Measurements from ENCODE around the gene ZMIZ2.
"Not testable (repeated sequence)": the region's sequence is repeated elsewhere in the genome, so short reads cannot be mapped to it uniquely, and the experiment has no call there.

The ZMIZ2 gene

DNA sequence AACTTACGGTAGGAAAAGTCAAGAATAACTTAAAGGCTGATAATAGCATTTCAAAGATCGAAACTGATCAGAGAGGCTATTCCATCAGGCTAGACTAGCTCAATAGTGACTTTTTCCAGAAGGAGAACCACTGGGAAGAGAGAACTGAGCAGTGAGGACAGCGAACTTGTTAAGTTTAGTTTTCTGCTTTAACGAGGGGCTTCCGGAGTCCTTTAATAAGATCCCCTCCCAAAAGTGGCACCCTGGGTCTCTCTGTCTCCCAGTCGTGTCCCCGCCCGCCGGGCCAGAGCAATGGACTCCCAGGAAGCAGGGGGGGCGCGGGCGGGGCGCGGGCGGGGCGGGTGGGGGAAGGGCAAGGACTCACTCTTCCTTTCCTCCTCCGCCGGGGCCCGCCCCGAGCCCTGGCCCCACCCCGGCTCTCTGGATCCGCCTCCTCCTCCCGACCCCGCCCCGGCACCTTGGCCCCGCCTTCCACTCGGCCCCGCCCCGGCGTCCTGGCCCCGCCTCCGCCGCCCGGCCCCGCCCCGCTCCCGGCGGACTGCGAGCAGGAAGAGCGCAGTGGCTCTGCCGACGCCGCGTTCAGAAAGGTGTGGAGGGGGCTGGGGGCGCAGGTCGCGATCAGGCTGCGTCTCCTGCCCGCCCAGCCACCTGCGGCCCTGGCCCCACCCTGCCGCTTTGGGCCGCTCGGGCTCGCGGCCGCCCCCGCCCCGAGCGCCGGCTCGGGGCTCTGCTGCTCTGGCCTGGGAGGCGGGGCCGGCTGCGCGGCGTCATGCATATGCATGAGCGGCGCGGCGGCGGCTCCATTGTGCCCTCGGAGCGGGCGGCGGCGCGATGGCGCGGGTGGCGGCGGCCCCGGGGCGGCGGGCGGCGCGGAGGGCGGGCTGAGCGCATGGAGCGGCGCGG is at the start of gene ZMIZ2:
Gene ZMIZ2 (plus strand): TSS at position 803 of the 903 bp plus-strand sequence. CDS start 7,403 bp downstream, outside the sequence.
- in situ Hi-C loops (cut with HindIII; ENCODE audit: low sequenced_read_pairs): no loop called here

DNA sequence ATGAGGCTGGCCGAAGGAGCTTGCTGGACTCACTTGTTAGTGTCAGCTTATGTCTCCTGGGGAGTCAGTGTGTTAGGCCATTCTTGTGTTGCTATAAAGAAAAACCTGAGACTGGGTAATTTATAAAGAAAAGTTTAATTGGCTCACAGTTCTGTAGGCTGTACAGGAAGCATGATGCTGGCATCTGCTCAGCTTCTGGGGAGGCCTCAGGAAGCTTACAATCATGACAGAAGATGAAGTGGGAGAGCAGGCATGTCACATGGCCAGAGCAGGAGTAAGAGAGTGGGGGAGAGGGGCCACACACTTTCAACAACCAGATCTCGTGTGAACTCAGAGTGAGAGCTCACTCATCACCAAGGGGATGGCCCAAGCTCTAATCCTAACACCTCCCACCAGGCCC is 49.0 kb upstream of the ZMIZ2 start:
- in situ Hi-C loops (cut with HindIII; ENCODE audit: low sequenced_read_pairs): not testable (repeated sequence)

DNA sequence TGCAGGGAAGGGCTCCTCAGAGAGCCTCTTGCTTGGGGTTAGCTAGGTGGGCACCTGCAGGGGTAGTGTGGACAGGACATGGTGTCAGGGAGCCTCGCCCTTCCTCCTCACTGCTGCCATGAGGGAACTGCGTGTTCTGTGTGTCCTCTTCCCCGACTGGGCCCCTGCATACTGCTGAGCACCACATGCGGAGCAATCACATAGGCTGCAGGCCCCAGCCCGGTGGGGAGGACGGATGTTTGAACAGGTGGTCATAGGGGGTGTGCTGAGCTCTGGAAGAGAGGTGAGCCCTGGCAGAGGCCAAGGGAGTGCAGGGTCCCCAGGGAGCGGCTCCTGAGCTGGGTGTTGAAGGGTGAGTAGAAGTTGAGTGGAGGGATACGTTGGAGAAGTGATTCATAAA is 48.3 kb upstream of the ZMIZ2 start:
- in situ Hi-C loops (cut with HindIII; ENCODE audit: low sequenced_read_pairs): no loop called here

GRCh38 chr7:44703391-44703790 is 45.3 kb upstream of the ZMIZ2 start:
- in situ Hi-C loops (cut with HindIII; ENCODE audit: low sequenced_read_pairs): not testable (repeated sequence)

DNA sequence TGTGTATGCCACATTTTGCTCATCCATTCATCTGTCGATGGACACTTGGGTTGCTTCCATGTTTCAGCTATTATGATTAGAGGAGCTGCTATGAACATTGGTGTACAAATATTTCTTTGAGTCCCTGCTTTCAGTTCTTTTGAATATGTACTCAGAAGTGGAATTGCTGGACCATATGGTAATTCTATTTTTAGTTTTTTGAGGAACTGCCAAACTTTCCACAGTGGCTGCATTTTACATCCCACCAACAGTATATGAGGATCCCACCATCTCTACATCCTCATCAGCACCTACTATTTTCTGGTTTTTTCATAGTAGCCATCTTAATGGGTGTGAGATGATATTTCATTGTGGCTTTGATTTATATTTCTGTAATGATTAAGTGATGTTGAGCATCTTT is 44.7 kb upstream of the ZMIZ2 start:
- in situ Hi-C loops (cut with HindIII; ENCODE audit: low sequenced_read_pairs): no loop called here

- in situ Hi-C loops (cut with HindIII; ENCODE audit: low sequenced_read_pairs): no loop called here
Observed at GRCh38 chr7:44705434-44705833, 43.2 kb upstream of the ZMIZ2 start.

GRCh38 chr7:44706788-44707557 is 41.7 kb upstream of the ZMIZ2 start:
- in situ Hi-C loops (cut with HindIII; ENCODE audit: low sequenced_read_pairs): no loop called here

- in situ Hi-C loops (cut with HindIII; ENCODE audit: low sequenced_read_pairs): no loop called here
Observed at GRCh38 chr7:44707558-44708230, 41.0 kb upstream of the ZMIZ2 start.

DNA sequence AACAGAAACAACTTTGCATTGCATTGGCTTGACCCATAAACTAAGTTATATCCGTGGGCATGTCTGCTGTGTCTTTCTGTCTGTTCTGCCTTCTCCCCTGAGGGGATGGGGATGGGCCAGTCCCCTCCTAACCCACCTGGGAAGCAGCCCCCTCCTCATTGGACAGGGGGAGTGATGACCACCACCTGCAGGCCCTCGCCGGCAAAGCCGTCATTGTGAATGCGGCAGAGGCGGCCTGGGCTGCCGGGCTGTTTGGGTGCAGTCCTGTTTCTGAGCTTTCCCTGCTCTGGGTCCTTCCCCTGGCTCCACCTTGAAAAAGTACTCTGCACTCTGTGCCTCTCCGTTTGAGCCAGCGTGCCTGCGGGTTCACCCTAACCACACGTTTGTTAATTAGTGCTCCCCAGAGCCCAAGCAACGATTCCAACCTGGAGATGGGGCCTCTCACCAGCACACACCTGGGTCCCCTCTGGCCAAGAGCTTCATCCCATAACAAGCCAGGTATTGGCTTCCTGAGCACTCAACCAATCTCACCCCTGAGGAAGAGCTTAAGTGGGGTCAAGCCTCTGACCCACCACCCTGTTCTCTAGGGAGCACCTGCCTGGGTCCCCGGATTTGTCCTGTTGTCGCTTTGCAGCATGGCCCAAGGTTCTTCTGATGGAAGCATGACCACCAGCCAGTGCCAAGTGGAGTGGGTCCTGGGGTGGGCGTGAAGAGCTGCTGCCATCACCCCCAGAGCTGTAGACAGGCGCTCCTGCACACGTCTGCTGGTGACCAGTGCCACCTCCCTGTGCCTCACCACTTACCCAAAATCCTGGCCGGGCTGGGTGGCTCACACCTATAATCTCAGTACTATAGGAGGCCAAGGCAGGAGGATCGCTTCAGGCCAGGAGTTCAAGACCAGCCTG is 39.4 kb upstream of the ZMIZ2 start:
- in situ Hi-C loops (cut with HindIII; ENCODE audit: low sequenced_read_pairs): no loop called here

GRCh38 chr7:44709945-44710596 is 38.6 kb upstream of the ZMIZ2 start:
- in situ Hi-C loops (cut with HindIII; ENCODE audit: low sequenced_read_pairs): no loop called here

- in situ Hi-C loops (cut with HindIII; ENCODE audit: low sequenced_read_pairs): no loop called here
Observed at GRCh38 chr7:44711528-44711927, 37.1 kb upstream of the ZMIZ2 start.

DNA sequence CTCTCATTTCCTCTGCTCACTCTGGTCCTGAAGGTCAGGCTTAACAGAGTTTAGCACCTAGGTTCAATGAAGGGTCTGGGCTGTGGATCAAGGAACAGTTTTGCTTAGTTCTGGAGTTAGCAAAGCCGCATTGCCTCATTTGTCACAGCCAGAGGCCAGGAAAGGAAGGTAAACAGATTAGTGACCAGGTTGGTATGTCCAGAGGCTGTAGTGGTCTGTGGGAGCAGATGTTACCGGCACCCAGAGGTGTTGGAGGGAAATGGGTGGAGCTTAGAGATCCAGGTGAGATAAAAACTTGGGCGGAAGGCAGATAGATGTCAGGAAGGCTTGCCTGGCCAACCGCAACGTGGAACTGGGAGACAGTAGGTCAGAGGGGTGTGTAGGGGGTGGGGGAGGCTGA is 36.6 kb upstream of the ZMIZ2 start:
- in situ Hi-C loops (cut with HindIII; ENCODE audit: low sequenced_read_pairs): no loop called here

- in situ Hi-C loops (cut with HindIII; ENCODE audit: low sequenced_read_pairs): no loop called here
Observed at GRCh38 chr7:44713141-44713540, 35.5 kb upstream of the ZMIZ2 start.

DNA sequence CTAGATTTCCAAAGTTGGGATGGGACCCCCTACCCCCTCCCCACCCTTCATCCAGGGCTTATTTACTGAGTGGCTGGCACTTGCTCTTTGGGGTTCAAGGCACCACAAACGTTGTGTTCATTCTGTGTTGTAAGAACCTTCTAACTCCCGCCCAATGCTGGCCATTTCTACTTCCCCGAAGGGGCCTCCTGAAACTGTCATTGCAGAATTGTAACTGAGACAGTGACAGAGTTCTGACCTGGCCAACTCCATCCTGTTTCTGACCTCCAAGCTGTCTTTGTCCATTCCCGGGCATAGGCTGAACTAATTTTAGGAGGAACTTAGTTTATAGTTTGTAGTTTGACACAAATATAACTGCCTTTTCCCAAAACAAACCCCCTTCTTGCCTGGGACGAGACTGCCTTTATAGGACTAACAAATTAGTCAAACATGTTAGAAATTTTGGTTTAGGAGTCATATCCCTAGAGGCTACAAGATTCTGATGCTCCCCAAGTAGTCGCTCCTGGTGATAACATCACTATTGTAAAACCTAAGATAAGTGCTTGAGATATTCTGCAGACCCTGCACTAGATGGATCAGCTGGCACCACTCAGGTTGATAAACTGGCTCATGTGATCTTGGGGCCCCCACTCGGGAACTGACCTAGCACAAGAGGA is 34.8 kb upstream of the ZMIZ2 start:
- in situ Hi-C loops (cut with HindIII; ENCODE audit: low sequenced_read_pairs): no loop called here

DNA sequence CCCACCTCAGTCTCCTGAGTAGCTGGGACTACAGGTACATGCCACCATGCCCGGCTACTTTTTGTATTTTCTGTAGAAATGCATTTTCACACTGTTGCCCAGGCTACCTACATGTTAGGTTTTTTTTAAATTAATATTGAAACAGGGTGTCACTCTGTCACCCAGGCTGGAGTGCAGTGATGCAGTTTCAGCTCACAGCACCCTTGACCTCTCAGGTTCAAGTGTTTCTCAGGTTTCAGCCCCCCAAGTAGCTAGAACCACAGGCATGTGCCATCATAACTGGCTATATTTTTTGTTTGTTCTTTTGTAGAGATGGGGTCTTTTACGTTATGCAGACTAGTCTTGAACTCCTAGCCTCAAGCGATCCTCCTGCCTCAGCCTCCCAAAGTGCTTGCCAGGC is 32.4 kb upstream of the ZMIZ2 start:
- in situ Hi-C loops (cut with HindIII; ENCODE audit: low sequenced_read_pairs): no loop called here

DNA sequence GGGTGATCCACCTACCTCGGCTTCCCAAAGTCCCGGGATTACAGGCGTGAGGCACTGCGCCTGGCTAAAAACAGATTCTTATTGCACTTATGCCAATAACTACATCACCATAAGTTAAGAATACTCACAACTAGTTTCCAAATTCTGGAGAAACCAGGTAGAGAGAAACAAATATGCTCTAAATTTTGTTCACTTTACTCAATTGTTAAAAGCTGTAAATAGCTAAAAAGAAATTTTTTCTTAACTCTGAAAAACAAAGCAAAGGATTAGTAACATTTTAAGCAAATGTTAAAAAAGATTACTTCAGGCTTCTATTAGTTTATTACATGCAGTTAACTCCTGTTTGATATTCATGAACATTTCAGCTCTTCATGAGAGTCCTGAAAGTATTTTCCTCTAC is 28.3 kb upstream of the ZMIZ2 start:
- in situ Hi-C loops (cut with HindIII; ENCODE audit: low sequenced_read_pairs): no loop called here

DNA sequence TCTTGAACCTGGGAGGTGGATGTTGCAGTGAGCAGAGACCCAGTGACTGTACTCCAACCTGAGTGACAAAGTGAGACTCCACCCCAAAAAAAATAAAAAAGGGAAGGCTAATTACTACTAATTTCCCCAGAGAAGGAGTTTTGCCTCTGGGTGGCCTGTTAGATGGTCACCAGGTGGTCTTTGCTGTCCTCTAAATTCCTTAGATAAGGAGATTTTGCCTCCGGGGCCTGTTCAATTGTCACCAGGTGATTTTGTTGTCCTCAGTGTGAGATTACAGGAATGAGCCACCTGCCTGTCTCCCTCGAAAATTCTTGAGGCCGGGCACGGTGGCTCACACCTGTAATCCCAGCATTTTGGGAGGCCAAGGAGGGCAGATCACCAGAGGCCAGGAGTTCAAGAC is 24.4 kb upstream of the ZMIZ2 start:
- in situ Hi-C loops (cut with HindIII; ENCODE audit: low sequenced_read_pairs): no loop called here

DNA sequence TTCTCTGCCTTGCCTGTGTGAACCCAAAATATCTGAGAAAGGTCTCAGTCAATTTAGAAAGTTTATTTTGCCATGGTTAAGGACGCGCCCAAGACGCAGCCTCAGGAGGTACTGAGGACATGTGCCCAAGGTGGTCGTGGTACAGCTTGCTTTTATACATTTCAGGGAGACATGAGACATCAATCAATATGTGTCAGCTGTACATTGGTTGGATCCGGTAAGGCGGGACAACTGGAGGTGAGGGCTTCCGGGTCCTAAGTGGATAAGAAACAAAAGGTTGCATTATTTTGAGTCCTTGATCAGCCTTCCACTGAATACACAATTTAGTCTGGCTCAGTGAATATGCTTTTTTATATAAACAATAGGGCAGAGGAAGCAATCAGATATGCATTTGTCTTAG is 22.4 kb upstream of the ZMIZ2 start:
- in situ Hi-C loops (cut with HindIII; ENCODE audit: low sequenced_read_pairs): not testable (repeated sequence)

DNA sequence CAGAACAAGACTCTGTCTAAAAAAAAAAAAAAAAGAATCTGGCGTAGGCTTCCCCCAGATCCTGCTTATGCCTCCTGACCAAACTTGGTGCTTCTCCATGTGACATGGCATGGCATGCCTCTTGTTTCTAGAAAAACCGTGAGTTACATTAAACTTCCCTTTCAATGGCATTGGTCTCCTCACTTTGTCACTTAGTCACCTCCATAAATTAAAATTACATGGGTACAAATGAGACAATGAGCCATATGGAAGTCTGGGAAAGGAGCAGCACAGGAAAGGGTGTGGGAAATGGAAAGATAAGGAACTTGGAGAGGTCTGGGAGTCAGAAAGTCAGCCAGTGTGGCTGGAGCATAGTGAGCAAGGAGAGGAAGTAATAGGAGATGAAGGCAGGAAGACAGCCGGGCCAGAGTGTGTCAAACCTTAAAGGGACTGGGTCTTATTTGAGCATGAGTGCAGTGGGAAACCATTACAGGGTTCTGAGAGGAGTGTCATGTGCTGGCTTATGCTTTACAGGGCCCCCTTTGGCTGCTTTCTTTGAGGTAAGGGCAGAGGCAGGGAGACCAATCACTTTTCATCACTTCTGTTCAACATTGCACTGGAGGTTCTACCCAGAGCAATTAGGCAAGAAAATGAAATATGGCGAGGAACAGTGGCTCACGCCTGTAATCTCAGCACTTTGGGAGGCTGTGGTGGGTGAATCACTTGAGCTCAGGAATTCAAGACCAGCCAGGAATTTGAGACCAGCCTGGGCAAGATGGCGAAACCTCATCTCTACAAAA is 21.3 kb upstream of the ZMIZ2 start:
- in situ Hi-C loops (cut with HindIII; ENCODE audit: low sequenced_read_pairs): no loop called here

All from DLD1 (cell line).